GM12865 (cell line): ENCODE results near the gene FHIT.

Experiments used
- DNase-seq: peaks from one replicate; pipeline ENCODE4 v3.0.0; 2010; ENCODE audit warnings: low read depth
- H3K4me3 ChIP-seq: 2 replicates; pipeline ENCODE4 v1.5.1; 2011; ENCODE audit warnings: mild to moderate bottlenecking, low read depth, low read length, control low read depth
- CTCF ChIP-seq: IDR thresholded peaks from 2 replicates; pipeline ENCODE4 v1.5.1; 2011; ENCODE audit warnings: low read length, control low read depth, low read depth, inconsistent platforms; ENCODE audit not compliant: insufficient read depth; ENCODE audit errors: missing control alignments

FHIT gene

DNA sequence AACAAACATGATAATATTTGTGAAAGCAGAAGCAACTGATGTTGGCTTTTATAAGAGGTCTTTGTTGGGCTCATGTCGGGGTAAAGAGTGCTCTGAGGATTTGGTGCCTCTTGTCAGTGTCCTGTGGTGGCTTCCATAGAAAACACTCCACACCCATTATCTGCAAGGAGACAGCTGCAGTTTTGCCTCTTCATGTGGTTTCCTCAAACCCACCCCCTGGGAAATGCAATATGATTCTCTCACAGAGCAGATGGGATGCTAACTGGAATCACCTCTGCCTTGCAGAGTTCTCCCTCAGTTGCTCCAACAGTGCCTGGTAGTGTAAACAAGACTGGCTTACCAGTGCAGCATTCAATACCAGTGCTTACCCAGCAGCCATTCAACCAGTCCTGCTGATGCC is 1430.0 kb downstream of the FHIT start:
- H3K4me3 ChIP-seq: no peak overlapping the region
- DNase-seq: no peak
- TF ChIP-seq CTCF: no peak

DNA sequence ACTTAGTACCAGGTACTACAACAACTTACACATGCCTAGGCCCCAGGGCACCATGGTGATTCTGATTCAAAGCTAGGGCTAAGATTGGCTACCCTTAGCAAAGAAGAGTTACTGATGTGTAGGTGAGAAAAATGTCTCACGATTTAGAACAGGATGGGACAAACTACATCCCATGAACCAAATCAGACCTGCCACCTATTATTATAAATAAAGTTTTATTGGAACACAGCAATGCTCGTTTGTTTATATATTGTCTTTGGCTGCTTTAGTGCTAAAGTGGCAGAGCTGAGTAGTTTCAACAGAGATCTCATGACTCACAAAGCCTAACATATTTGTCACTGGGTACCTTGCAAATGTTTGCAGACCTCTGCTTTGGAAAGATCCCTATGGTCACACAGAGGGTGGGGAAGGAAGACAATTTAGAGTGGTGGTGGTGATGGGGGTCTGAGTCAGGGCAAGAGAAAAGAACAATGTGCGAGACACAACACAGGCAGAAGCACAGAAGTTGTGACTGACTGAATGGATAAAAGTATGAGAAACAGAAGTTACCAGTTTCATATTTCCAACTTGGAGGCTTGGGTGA is 1430.8 kb downstream of the FHIT start:
- H3K4me3 ChIP-seq: no peak overlapping the region
- TF ChIP-seq CTCF: no peak
- no peak for DNase-seq

GRCh38 chr3:59818919-59819300 is 1432.3 kb downstream of the FHIT start:
- no peak for TF ChIP-seq CTCF
- no peak overlapping the region for H3K4me3 ChIP-seq
- DNase-seq: no peak

DNA sequence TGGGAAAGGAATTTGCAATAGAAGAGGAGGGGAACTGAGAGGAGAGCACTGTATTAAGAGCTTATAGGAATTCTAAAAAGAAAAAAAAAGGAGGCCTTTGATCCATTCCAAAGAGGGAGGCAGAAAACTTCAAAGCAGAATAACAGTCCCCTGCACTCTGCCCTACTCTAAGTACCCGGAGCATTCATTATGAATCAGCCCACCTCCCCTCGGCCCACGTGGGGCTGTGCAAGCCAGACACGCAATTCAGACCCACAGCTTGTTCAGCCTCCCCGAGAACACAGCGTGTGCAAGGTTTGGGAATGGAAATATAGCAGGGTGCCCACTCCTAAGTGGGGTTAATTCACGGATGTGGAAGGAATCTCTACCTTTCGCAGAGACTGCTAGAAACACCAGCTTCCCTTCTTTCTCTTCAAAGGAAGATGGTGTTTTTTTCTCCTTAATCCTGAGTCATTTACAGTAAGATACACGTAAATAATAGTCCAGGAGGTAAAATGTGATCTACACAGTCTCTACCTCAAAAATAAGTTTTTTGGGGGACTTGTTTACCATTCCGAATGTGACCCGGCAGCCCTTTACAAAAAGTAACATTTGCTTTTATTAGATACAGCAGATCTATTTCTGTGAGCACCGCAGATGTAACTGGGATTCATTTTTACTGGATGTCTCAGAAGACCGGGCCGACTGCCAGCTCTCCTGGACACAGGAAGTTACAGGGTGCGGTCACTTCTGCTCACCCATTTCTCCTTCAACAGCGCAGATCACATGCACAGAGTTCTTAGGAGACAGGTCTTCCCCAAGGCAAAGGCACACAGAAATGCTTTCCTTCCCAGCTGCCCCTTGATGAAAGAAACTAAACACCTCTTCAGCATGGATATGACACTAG is 1433.0 kb downstream of the FHIT start:
- no peak for TF ChIP-seq CTCF
- DNase-seq: no peak
- H3K4me3 ChIP-seq: no peak overlapping the region

DNA sequence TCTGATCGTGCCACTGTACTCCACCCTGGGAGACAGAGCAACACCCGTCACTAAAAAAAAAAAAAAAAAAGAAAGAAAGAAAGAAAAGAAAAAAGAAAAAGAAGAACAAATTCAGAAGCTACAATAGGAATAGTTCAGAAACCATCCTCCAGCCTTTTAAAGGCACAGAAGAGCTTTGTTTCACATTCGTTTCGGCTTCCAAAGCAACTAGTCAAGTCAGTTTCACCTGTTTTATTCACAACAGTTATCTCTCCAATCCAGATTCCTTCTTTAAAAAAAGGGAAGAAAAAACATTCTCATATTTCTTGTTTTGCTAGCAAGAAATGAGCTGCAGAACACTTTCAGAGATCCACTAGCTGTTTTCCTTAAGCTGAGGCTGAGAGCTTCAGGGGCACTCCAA is 1433.7 kb downstream of the FHIT start:
- TF ChIP-seq CTCF: no peak
- DNase-seq: no peak
- H3K4me3 ChIP-seq: no peak overlapping the region

DNA sequence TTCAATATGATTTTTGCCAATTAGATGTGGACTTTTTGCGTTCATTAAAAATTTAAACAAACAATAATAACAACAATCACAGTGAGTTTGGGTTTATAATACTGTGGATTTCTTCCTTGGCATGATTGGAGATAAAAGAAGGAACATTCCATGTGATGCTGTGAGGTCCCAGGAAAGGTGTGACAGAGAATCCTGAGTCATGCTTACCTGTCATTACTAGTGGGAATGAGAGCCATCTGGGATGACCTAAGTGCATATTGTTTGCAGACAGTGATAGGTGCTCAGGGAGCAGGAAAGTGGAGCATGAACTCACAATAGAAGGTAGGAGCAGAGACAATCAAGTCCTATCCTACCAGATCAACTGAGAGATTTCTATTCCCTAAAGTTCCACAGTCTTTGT is 1434.9 kb downstream of the FHIT start:
- no peak for DNase-seq
- TF ChIP-seq CTCF: no peak
- no peak overlapping the region for H3K4me3 ChIP-seq
